Activated CD8-positive, alpha-beta memory T cell treated with anti-CD3 and anti-CD28 coated beads, Interleukin-2, amount 50 U/mL, for 24 hours (primary cell): ENCODE data around the gene NSMCE1.
A peak's percentile ranks its signal among the peaks of the same experiment; 100 is the strongest.

ENCODE experiments used
- DNase-seq: peaks from one replicate; pipeline ENCODE4 v3.0.0-alpha.2; 2020; ENCODE audit errors: extremely low read depth

The NSMCE1 gene, protein sequence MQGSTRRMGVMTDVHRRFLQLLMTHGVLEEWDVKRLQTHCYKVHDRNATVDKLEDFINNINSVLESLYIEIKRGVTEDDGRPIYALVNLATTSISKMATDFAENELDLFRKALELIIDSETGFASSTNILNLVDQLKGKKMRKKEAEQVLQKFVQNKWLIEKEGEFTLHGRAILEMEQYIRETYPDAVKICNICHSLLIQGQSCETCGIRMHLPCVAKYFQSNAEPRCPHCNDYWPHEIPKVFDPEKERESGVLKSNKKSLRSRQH

DNA sequence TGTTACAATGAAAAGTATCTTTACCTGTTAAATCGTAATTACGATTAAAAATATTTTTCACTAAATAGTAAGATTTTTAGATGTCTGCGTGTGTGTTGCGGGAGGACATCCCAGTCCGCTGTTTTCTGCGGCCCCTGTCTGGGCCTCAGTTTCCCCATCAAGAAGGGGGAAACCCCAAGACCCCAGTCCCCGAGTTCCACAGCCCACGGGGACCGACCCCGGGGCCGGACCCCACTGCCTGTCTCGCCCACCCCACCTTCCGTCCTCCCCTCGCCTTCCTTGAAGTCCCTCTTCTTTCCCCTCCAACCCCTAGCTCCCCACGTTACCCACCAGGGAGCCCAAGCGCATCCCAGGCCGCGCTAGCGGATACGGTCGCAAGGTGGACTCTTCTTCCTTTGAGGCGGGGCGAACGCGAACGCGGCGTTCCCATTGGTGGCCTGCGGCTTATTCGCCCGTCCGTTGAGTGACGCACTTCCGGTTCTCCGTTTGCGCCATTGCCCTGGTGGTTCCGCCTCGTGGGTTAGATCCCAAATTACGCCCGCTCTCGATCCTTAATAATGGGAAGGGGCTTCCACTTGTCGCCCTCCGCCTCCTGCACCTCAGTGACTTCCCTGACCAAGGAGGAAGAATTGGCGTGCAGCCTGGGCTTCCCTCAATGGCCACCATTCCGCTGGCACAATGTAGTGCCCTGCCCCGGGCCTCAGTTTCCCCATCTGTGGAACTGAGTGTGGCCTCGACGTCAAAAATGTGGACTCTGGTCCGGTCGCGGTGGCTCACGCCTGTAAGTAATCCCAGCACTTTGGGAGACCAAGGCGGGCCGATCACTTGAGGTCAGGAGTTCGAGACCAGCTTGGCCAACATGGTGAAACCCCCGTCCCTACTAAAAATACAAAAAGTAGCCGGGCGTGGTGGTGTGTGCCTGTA is at the start of gene NSMCE1:
Gene NSMCE1 (minus strand): TSS at position 397 of the 924 bp plus-strand sequence. CDS start 11,202 bp downstream, outside the sequence.
- peak; percentile 96 for DNase-seq

DNA sequence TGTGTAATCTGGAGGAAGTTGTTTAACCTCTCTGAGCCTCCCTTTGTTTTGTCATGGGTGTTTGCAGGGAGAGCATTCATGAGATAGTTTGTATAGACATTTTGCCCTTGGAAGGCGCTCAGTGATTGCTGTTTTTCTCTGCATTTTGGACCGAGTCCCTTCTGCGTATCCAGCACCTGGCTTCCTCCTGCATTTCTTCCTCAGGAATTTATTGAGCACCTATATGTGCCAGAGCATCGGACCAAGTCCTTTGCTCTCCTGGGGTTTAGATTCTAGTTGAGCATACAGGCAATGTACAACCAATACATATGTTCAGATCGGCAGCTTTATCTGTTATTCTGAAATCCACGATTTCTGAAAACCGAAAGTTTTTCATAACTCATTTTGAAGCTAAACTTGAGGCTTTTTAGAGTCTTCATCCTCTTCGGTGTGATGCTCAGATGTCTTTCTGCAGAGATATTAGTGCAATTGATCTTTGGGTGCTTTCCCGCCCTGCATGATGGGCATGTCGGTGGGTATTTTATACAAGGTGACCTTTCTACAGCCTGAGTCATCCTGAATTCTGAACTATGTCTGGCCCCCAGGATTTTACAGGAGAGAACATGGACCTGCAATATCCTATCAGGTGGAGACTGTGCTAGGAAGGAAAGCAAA is 49.3 kb upstream of the NSMCE1 start:
- DNase-seq = no peak

DNA sequence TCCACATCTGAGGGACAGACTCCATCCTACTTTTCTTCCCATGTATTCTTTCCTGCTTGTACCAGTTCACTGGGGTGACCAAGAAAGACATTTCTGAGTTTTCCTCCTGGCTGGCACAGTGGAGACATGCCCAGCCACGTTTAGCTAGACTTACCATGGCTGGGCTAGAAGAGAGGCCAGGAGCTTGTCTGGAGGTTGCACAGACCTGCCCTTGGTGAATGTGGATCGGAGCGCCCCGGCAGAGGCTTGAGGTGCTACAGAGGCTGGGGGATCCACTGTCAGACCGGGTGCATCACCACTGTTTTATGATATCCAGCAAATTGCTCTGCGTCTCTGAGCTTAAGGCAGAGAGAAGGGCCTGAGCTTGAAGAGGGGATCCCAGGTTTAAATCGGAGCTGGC is 48.7 kb upstream of the NSMCE1 start:
- DNase-seq = no peak

DNA sequence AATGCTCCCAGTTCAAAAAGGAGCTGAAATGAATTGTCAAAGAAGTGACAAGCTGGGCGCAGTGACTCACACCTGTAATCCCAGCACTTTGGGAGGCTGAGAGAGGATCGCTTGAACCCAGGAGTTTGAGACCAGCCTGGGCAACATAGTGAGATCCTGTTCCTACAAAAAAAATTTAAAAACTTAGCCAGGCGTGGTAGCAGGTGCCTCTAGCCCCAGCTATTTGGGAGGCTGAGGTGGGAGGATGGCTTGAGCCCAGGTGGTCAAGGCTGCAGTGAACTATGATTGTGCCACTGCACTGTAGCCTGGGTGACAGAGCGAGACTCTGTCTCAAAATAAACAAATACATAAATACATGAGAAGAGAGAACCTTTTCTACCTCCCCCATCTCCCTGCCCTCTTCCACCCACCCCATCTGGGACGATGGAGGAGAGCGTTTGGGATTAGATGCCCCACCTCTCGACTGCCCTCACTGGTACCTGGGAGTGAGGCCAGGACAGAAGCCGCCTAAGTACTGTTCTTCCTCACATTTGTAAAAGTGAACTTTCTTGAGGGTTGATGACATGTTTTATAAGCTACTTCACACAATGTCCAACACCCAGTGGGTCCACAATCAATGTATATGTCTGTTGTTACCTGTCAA is 47.6 kb upstream of the NSMCE1 start:
- no peak for DNase-seq

DNA sequence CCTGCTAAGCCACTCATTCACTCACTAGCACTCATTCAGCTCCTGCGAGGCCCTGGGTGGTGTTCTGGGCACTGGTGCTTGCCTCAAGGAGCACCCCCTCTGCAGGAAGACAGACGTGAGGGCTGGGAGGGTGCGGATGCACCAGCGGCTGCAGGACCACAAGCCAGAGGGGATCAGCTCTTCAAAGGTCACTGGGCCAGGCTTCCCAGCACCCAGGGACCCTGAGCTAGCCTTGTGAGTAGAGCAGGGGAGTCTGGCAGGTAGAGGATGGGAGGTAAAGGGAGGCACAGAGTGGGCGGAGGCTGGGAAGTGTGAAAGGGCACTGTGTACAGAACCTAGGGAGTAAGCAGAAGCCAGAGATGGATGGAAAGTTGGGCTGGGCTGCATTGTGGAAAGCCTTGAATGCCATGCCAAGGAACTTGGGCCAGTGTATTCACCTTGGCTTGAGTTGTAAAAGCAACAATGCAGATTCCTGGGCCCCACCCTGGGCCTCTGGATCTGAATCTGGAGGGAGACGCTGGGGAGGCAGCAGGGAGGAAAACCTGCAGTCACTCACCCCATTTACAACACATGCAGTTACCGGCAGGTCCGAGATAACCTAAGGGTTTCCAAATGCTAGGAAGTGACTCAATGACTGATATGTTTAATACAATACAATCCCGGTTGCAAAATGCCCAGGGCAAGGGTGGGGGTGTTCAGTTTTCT is 46.9 kb upstream of the NSMCE1 start:
- DNase-seq = no peak

DNA sequence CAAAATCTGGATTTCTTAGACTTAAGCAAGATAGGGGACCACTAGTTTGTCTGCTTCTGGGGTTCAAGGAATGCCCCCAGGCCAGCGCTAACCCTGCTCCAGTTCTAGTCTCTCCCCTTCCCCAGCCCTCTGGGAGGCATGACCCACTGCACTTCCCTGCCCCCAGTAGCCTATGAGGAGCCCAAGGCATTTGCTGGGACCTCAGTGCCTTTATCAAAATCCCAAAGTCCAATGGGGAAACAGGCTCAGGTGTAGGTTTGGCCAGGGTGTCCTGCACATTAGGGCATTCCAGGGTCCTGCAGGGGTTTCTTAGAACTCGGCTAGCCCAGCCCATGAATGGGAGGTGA is 46.4 kb upstream of the NSMCE1 start:
- no peak for DNase-seq

DNA sequence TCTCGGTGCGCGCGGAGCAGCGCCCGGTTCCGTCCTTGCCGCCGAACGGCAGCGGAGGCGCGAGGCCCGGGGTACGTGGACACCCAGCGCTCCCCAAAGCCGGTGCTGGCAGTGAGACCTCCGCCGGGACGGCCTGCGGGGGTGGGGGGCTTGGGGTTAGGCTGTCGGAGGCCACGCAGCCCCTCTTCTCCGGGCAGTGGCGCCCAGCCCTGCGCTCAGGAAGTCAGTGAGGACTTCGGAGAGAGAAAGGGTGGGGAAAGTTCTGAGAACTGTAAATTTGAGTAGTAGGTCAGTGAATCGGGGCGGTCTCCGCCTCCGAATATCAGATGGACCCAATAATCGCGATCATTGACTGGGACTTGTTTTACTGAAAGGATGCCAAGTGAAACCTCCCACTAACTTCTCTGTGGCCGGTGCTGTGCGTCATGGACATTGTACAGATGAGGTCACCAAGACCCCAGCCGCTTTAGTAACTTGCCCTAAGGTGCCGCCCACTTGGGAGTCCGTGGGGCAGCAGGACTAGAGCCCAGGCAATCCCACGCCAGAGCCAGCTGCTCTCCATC is 45.7 kb upstream of the NSMCE1 start:
- no peak for DNase-seq

DNA sequence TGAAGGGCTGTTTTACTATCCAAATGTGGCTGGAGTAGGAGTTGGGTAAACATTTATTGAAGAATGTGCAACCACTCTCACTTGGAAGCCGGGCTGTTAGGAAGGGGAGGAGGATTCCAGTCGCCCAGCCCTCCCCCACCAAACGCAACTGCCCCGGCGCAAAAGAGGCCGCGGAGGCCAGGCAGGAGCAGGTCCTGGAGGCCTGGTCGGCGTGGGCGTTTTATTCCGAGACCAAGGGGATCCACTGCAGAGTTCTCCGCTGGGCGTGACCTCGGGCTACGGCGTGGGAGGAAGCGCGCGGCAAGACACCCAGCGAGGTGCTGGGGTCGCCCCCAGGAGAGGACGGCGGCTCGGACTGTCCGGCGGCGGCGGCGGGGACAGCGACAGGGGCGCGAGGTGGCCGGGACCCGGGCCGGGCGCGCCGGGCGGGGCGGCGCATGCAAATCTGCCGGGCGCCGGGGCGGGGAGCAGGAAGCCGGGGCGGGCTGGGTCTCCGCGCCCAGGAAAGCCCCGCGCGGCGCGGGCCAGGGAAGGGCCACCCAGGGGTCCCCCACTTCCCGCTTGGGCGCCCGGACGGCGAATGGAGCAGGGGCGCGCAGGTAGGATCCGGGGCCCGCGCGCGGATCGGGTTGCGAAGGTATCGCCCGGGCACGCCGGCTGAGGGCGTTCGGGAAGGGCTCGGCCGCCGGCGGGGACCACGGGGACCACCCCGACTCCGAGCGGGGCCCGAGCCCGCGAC is 45.0 kb upstream of the NSMCE1 start, which contains the start of gene IL4R:
Gene IL4R (plus strand): TSS at position 553 of the 739 bp plus-strand sequence. CDS start 26,230 bp downstream, outside the sequence.
- DNase-seq = no peak

DNA sequence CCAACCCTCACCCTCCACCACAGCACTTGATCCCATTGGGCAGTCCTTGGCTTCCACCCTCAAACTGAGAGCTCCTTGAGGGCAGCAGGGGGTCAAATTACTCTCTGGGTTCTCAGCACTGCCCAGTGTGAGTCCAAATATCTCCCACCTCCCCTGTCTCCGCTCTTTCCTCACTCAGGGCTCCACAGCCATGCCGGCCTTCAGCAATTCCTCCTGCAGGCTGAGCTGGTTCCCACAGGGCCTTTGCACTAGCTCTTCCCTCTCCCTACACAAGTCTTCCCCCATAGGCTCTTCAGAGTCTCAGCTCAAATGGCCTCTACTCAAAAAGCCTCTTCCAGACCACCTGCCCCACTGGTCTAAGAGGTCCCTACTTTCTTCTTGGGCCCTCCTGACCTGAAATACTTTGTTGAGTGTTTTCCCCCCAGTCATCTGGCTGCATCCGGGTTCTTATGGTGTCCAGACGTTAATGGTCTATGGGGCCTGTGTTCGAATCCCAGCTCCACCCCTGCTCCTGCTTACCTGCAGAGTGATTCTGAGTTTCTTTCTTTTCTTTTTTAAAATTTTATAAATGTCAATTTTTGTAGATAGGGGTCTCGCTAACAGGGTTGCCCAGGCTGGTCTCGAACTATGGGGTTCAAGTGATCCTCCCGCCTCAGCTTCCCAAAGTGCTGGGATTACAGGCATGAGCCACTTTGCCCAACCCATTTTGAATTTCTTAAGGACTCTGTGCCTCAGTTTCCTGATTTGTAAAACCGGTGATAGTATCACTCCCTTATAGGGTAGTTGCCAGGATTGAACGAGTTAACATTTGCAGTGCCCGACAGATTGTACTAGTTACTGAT is 44.2 kb upstream of the NSMCE1 start:
- no peak for DNase-seq

DNA sequence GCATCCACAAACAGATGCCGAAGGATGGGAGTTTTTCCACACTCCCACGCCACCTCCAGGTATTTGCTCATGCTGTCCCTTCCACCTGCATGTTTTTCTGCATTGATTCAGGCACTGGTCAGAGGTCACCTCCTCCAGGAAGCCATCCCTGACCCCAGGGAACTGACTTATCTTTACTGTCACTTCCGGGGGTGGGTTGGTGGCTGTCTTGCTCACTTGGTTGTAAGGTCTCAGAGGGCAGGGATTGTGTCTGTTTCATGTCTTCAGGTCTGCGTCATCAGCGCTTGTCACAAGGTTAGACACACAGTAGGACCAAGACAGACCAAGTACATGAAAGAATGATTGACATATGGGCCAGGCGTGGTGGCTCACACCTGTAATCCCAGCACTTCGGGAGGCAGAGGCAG is 43.3 kb upstream of the NSMCE1 start:
- DNase-seq = no peak

DNA sequence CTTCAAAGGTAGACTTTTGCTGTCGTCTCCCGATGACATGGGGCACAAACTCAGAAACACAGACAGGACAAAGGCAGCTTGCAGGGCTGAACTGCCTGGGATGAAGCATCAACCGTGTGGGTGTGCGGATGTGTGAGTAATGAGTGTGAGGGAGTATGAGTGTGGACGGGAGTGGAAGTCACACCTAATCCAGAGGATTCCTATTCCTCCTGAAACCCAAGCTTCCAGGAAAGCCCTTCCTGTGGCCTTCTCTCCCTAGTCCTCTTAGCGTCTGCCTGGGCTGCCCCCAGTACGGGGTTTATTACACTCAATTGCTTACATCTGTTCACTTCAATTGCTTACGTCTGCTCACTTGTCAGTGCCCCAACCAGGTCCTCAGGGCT is 42.9 kb upstream of the NSMCE1 start:
- no peak for DNase-seq

DNA sequence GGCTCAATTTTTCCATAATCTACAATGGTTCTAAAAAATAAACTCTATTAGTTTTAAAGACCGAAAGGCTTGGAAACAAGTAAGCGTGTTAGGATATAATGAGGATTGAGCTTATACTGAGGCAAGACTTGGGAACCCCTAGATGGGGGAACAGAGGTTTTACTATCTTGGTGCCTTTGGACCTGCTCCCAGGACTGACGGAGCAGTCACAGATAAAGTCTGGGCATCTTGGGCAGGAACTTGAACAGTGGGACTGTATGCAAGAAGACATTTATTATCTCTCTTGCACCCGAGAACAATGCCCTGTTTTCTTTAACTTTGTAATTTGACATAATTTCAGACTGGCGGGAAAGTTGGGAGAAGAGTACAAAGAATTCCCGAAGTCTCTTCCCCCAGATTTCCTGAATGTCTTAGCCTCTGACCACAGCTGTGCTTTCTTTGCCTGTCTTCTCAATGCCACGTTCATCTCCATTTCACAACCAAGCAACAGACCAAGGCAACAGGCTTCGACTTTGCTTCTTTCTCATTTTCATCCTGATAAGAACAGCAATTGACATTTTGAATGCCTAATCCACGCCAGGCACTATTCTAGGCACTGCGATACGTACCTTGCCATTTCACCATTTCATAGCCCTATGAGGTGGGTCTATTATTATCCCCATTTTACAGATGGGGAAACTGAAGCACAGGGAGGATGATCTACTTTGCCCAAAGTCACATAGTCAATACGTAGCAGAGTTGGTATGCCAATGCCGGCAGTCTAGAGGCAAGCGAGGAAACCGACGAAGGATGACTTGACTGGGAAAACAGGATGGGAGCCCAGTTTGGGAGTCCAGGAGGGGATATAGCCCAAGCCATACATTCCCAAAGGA is 42.2 kb upstream of the NSMCE1 start:
- DNase-seq = no peak

DNA sequence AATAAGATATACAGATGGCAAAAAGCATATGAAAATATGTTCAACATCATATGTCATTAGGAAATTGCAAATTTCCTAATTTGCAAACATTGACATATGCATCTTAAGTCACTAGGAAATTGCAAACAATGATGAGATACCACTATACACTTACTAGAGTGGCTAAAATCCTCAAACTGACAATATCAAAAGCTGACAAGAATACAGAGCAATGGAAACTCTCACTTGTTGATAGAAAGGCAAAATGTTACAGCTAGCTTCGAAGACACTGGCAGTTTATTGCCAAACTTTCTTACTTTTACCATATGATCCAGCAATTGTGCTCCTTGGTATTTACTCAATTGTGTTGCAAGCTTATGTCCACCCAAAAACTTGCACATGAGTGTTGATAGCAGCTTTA is 40.2 kb upstream of the NSMCE1 start:
- no peak for DNase-seq

DNA sequence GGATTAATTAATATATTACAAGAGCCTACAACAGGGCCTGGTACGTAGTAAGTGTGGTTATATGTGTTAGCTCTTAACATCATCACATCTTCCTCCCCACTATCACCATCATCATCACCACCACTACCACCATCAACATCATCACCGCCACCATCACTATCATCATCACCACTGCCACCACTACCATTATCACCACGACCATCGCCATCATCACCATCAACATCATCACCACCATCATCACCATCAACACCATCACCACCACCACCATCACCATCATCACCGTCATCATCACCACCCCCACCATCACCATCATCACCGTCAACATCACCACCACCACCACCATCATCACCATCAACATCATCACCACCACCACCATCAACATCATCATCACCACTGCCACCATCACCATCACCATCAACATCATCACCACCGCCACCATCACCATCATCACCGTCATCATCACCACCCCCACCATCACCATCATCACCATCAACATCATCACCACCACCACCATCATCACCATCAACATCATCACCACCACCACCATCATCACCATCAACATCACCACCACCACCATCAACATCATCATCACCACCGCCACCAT is 37.4 kb upstream of the NSMCE1 start:
- DNase-seq = no peak

DNA sequence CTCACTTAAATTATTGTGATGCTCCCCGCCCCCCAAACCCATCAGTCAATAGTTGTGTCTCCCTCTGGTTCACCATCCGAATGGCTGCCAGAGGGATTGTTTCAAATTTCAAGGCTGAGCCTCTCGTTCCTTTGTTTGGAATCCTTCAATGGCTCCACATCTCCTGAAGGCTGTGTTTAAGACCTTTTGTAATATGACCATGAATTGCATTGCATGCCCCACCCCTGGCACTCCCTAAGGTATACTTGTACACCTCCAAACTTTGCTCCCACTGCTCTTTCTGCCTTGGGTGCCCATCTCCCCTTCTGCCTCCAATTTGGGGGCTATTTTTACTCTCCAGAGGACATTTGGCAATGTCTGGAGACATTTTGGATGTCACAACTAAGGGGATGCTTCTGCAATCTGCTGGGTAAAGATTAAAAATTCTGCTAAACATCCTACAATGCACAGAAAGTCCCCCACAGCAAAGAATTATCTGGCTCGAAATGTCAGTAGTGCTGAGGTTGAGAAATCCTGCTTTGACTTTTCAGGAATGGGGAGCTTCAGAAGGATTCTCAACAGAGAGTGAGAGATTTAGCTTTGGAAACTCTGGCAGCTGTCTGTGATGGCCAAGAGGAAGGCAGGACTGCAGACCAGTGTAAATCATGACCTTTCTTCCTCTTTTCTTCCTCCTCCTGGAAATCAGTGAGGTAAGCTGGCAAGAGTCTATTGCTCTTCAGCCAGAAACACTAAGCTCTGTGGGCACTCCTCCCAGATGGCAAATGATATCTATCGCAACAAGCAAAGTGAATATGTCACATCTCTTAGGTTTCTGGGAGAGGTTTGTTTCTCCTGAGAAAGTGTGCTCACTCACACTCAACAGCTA is 36.5 kb upstream of the NSMCE1 start:
- DNase-seq = no peak

DNA sequence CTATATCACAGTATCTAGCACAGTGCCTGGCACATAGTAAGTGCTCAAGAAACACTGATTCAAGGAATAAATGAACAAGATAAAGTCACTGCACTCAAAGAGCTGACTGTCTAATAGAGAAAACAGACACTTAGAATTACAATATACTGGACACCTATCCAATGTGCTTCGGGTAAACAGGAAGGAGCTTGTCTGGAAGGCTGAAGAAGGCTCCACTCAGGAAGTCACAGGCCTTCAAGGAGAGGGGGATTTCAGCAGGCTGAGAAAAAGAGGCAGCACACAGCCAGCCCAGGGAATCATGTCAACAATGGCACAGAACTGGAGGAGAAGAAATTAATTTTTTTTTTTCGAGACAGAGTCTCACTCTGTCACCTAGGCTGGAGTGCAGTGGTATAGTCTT is 35.5 kb upstream of the NSMCE1 start:
- DNase-seq = no peak
